ENCODE results near the gene CFAP97.

DNA sequence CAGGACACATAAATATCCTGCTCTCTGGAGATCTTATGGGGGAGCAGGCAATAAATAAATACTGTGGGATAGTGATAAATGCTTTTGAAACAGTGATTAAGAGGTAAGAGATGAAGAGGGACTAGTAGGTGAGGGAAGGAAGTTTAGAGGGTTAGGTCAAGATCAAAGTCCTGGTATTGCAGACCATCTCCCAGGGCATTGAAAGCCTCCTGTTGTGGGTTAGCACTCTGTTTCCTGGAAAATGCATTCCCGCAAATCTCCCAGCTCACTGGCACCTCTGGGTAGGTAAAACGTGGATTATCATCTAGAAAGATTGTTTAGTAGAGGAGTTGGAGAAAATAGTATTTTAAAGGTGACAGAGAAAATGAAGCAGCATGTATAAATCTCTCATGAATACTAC is 7.8 kb upstream of the CFAP97 start:
- TF ChIP-seq, protein P1, sequence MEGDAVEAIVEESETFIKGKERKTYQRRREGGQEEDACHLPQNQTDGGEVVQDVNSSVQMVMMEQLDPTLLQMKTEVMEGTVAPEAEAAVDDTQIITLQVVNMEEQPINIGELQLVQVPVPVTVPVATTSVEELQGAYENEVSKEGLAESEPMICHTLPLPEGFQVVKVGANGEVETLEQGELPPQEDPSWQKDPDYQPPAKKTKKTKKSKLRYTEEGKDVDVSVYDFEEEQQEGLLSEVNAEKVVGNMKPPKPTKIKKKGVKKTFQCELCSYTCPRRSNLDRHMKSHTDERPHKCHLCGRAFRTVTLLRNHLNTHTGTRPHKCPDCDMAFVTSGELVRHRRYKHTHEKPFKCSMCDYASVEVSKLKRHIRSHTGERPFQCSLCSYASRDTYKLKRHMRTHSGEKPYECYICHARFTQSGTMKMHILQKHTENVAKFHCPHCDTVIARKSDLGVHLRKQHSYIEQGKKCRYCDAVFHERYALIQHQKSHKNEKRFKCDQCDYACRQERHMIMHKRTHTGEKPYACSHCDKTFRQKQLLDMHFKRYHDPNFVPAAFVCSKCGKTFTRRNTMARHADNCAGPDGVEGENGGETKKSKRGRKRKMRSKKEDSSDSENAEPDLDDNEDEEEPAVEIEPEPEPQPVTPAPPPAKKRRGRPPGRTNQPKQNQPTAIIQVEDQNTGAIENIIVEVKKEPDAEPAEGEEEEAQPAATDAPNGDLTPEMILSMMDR (IDR thresholded peaks at IDR 0.05; ENCODE audit: insufficient read depth, low read length) = no peak
- TF ChIP-seq, protein P2, sequence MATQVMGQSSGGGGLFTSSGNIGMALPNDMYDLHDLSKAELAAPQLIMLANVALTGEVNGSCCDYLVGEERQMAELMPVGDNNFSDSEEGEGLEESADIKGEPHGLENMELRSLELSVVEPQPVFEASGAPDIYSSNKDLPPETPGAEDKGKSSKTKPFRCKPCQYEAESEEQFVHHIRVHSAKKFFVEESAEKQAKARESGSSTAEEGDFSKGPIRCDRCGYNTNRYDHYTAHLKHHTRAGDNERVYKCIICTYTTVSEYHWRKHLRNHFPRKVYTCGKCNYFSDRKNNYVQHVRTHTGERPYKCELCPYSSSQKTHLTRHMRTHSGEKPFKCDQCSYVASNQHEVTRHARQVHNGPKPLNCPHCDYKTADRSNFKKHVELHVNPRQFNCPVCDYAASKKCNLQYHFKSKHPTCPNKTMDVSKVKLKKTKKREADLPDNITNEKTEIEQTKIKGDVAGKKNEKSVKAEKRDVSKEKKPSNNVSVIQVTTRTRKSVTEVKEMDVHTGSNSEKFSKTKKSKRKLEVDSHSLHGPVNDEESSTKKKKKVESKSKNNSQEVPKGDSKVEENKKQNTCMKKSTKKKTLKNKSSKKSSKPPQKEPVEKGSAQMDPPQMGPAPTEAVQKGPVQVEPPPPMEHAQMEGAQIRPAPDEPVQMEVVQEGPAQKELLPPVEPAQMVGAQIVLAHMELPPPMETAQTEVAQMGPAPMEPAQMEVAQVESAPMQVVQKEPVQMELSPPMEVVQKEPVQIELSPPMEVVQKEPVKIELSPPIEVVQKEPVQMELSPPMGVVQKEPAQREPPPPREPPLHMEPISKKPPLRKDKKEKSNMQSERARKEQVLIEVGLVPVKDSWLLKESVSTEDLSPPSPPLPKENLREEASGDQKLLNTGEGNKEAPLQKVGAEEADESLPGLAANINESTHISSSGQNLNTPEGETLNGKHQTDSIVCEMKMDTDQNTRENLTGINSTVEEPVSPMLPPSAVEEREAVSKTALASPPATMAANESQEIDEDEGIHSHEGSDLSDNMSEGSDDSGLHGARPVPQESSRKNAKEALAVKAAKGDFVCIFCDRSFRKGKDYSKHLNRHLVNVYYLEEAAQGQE (IDR thresholded peaks at IDR 0.05; ENCODE audit: insufficient replicate concordance, low read depth) = no peak
- no peak for TF ChIP-seq POLR2AphosphoS5 (IDR thresholded peaks at IDR 0.05; ENCODE audit: low read depth)

Data from HL-60 (cell line).